K562 (cell line): ENCODE results near the gene SIMC1. TPM values are rescaled to one million over a fixed set of nuclear protein-coding genes. Genes with fewer than 3 reads are reported as not detected.

Experiments
- BCOR ChIP-seq: fragments of 450-650 bp; IDR thresholded peaks from 2 replicates; pipeline ENCODE4 v1.6.1; 2016
- CBX2 ChIP-seq: fragments of 200-600 bp; sonication (generic); IDR thresholded peaks from one replicate; pipeline ENCODE4 v1.6.1; 2012; ENCODE audit warnings: mild to moderate bottlenecking, low read length, inconsistent platforms; ENCODE audit not compliant: insufficient read depth, poor library complexity, severe bottlenecking
- CREBBP ChIP-seq: IDR thresholded peaks from one replicate; pipeline ENCODE4 v1.6.1; 2012; ENCODE audit warnings: low read depth, mild to moderate bottlenecking, control low read depth, inconsistent platforms, low read length
- DMBX1 ChIP-seq: fragments of 250-450 bp; sonication (Bioruptor Pico); IDR thresholded peaks from 2 replicates; pipeline ENCODE4 v1.8.0; 2022; ENCODE audit warnings: inconsistent platforms, mild to moderate bottlenecking, moderate library complexity, borderline replicate concordance
- FOSL1 ChIP-seq: fragments of 200-800 bp; sonication (Bioruptor generic); conservative IDR thresholded peaks from 2 replicates; pipeline ENCODE4 v1.6.1; 2016; ENCODE audit warnings: missing genetic modification characterization, missing compliant biosample characterization
- HMBOX1 ChIP-seq: sonication (generic); IDR thresholded peaks from 2 replicates; pipeline ENCODE4 v1.6.1; 2016
- ID3 ChIP-seq, 2 experiments: fragments of 250-450 bp in 1 of 2; fragments of 450-650 bp in 1 of 2; sonication (Bioruptor Pico) in 1 of 2; IDR thresholded peaks; 2 replicates each; pipeline versions ENCODE4 v1.6.1 to v1.8.0; 2016 to 2021; ENCODE audit warnings: mild to moderate bottlenecking in 2 of 2, moderate library complexity in 2 of 2, missing compliant biosample characterization in 1 of 2, missing genetic modification characterization in 1 of 2
- JUND ChIP-seq, 2 experiments: IDR thresholded peaks; 2 replicates in 1 of 2; 3 replicates in 1 of 2; pipeline ENCODE4 v1.6.1; 2011; ENCODE audit warnings: borderline replicate concordance in 2 of 2, low read depth in 2 of 2, low read length in 2 of 2, improper control_type of control experiment in 1 of 2, missing biosample characterization in 1 of 2, missing genetic modification characterization in 1 of 2, missing genetic modification reagents in 1 of 2
- KDM2B ChIP-seq: fragments of 250-450 bp; sonication (Bioruptor Pico); IDR thresholded peaks from 2 replicates; pipeline ENCODE4 v1.8.0; 2021; ENCODE audit warnings: mild to moderate bottlenecking, moderate library complexity
- PKNOX1 ChIP-seq: fragments of 450-650 bp; IDR thresholded peaks from 2 replicates; pipeline ENCODE4 v1.6.1; 2016
- RAD51 ChIP-seq: fragments of 450-650 bp; IDR thresholded peaks from 2 replicates; pipeline ENCODE4 v1.7.1; 2016; ENCODE audit warnings: low read depth, mild to moderate bottlenecking, borderline replicate concordance
- RBM25 ChIP-seq: fragments of 200-400 bp; formaldehyde crosslinking; IDR thresholded peaks from 2 replicates; pipeline ENCODE4 v1.6.1; 2018; ENCODE audit warnings: low read length, low read depth, moderate library complexity; ENCODE audit not compliant: severe bottlenecking
- RHOXF2B ChIP-seq: fragments of 250-450 bp; sonication (Bioruptor Pico); conservative IDR thresholded peaks from 2 replicates; pipeline ENCODE4 v1.5.1; 2021
- SPI1 ChIP-seq: IDR thresholded peaks from 2 replicates; pipeline ENCODE4 v1.6.1; 2011; ENCODE audit warnings: low read depth, low read length, control low read depth, borderline replicate concordance
- TEAD2 ChIP-seq: fragments of 450-650 bp; IDR thresholded peaks from 2 replicates; pipeline ENCODE4 v1.6.1; 2016; ENCODE audit warnings: missing genetic modification characterization, control low read depth, missing compliant biosample characterization
- VEZF1 ChIP-seq: fragments of 200-800 bp; sonication (Bioruptor generic); IDR thresholded peaks from 2 replicates; pipeline ENCODE4 v1.6.1; 2017; ENCODE audit warnings: missing genetic modification characterization, missing compliant biosample characterization
- ZBTB11 ChIP-seq, 3 experiments: fragments of 200-800 bp in 1 of 3; fragments of 250-450 bp in 1 of 3; fragments of 450-650 bp in 1 of 3; sonication (Bioruptor Pico) in 1 of 3; sonication (Bioruptor generic) in 1 of 3; formaldehyde crosslinking in 1 of 3; IDR thresholded peaks; 2 replicates each; pipeline versions ENCODE4 v1.6.1 to v1.8.0; 2016 to 2022; ENCODE audit warnings: mild to moderate bottlenecking in 2 of 3, missing genetic modification characterization in 2 of 3, missing compliant biosample characterization in 1 of 3, moderate library complexity in 1 of 3
- ZNF696 ChIP-seq: fragments of 250-450 bp; sonication (Bioruptor Pico); conservative IDR thresholded peaks from 2 replicates; pipeline ENCODE4 v1.4.0; 2020; ENCODE audit warnings: mild to moderate bottlenecking, moderate library complexity
- polyA plus RNA-seq, 8 experiments: library from polyadenylated mRNA; depleted of rRNA in 4 of 8; stranded (reverse) in 5 of 8; unstranded in 3 of 8; fragments of >200 nt; fragmentation: Nextera tagmentation in 2 of 8; fragmentation: Illumina TruSeq in 1 of 8; extraction: Ambion mirVana in 2 of 8; extraction: Trizol in 1 of 8; gene quantifications; 2 replicates each; pipeline versions ENCODE4 v1.2.1 to v1.2.3, GENCODE V29; 2011 to 2014; ENCODE audit warnings: inconsistent platforms in 1 of 8, missing spikeins in 1 of 8
- total RNA-seq, 7 experiments: library from RNA; depleted of rRNA in 6 of 7; stranded (reverse); fragments of >200 nt in 6 of 7; fragmentation: Illumina TruSeq in 2 of 7; extraction: Trizol in 2 of 7; gene quantifications; 2 replicates each; pipeline versions ENCODE4 v1.2.1 to v1.2.3, GENCODE V29; 2011 to 2021; ENCODE audit warnings: low replicate concordance in 1 of 7

Gene SIMC1
- total and polyA plus RNA-seq, 9 of the 15 experiments (the other 6 are each of a cell fraction or from before 2014, with no cell fraction given) = 7.2 to 36.3 (median 14.7) TPM

GRCh38 chr5:176388444-176389134 is 150.4 kb downstream of the SIMC1 start, which contains the start of the genes HIGD2A and NOP16 (continued):
- TF ChIP-seq CREBBP = no peak
- TF ChIP-seq CBX2 = no peak
- TF ChIP-seq ID3 (CRISPR knock-in tag; IDR thresholded peaks at IDR 0.05) = no peak
- peak; percentile 92 for TF ChIP-seq ID3 (tag; IDR thresholded peaks at IDR 0.05)
- peak; percentile 34; the same call in 1 of the 2 replicates for TF ChIP-seq HMBOX1
- no peak for TF ChIP-seq RBM25
- TF ChIP-seq DMBX1 = 0 out of 2 replicates have a peak, but pooled peaks have one; percentile 34
- TF ChIP-seq ZNF696 (CRISPR knock-in tag) = no peak
- TF ChIP-seq BCOR = peak; percentile 70
- no peak for TF ChIP-seq RHOXF2B
- TF ChIP-seq KDM2B (CRISPR knock-in tag) = no peak
- TF ChIP-seq VEZF1 (CRISPR knock-in tag) = peak; percentile 92
- TF ChIP-seq ZBTB11 (CRISPR knock-in tag; IDR thresholded peaks at IDR 0.05) = peak; percentile 96 to 99 (median 99)
- TF ChIP-seq RAD51 = peak; percentile 30; the same call in 1 of the 2 replicates
- peak; percentile 73 for TF ChIP-seq JUND (IDR thresholded peaks at IDR 0.05; ENCODE audit: borderline replicate concordance, low read depth, low read length)
- peak; percentile 21; the same call in 2 of the 3 replicates for TF ChIP-seq JUND (tag; IDR thresholded peaks at IDR 0.05; ENCODE audit: borderline replicate concordance, low read depth, low read length)
- TF ChIP-seq SPI1 = peak; percentile 27; the same call in 1 of the 2 replicates
- peak; percentile 69; the same call in 1 of the 2 replicates for TF ChIP-seq PKNOX1
- TF ChIP-seq TEAD2 (tag) = 0 out of 2 replicates have a peak, but pooled peaks have one; percentile 21
- TF ChIP-seq FOSL1 = 0 out of 2 replicates have a peak, but pooled peaks have one; percentile 41
